Retinal pigment epithelial cell (primary cell): ENCODE data around the gene DOK5.
A peak's percentile ranks its signal among the peaks of the same experiment; 100 is the strongest.

Source experiments
- DNase-seq: peaks from one replicate; pipeline ENCODE4 v3.0.0-alpha.2; 2010; ENCODE audit warnings: low read depth
- H3K4me3 ChIP-seq: 2 replicates; pipeline ENCODE4 v1.5.1; 2011; ENCODE audit warnings: mild to moderate bottlenecking, low read length, control low read depth, moderate library complexity
- CTCF ChIP-seq: conservative IDR thresholded peaks from 2 replicates; pipeline ENCODE4 v1.5.1; 2011; ENCODE audit warnings: low read depth, low read length, control low read depth, inconsistent platforms

The DOK5 gene

DNA sequence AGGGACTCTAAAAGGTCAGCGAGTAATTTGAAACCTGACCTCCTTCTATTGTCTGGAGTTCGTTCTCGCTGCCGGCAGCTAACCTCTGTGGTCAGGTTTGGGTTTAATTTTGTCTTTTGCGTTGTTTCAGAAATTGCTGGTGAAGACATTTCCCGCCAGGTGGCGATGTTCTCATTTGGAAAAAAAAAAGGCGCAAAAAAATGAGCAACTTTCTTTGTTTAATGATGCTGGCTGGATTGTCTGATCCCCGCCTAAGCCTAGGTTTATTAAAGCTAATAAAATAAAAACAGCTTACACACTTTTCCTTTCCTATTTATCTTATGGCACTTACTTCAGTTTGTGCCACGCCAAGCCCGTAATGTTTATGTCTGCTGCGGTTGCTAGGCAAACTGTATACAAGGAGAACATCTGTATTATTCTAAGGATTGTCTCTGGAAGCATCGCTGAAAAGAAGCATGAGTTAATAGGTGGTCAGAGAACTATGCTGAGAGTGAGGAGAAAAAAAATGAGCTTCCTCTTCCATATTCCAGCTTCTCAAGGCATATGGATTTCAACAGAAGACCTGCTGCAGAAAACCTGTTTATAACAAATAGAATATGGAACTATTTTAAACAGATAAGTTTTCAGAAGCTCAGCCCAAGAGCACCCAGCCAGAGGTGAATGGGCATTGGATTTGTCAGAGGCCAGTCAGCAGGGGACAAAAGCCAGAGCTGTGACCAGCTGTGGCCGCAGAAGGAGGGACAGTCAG, 205.7 kb downstream of the DOK5 start:
- peak; percentile 3 for DNase-seq
- peak; percentile 70 for TF ChIP-seq CTCF
- H3K4me3 ChIP-seq = no peak overlapping the region

- TF ChIP-seq CTCF = no peak
- DNase-seq = no peak
- H3K4me3 ChIP-seq = no peak overlapping the region
Measured at GRCh38 chr20:54681869-54682268, 206.5 kb downstream of the DOK5 start.

GRCh38 chr20:54688476-54688875, 213.1 kb downstream of the DOK5 start:
- H3K4me3 ChIP-seq = no peak overlapping the region
- no peak for DNase-seq
- TF ChIP-seq CTCF = no peak

DNA sequence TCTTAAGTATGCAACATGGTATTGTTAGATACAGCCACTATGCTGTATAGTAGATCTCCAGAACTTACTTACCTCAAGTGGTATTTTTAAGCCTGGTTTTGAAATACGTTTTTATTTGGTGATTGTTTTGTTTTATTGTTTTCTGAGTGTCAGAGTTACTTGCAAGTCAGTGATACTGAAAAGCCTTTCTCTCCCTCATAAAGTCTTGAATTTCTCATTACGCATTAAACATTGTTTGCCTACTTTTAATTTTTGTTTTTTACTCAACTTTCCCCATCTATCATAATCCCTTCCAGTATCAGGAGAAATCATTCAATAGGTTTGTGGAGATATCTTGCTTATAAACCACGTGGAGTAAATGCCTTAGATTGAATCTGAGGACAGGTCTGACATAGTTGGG, 214.9 kb downstream of the DOK5 start:
- no peak for TF ChIP-seq CTCF
- DNase-seq = no peak
- no peak overlapping the region for H3K4me3 ChIP-seq

- no peak for DNase-seq
- no peak for TF ChIP-seq CTCF
Measured at GRCh38 chr20:54691327-54691726, 215.9 kb downstream of the DOK5 start.

GRCh38 chr20:54692168-54692887, 216.9 kb downstream of the DOK5 start:
- no peak overlapping the region for H3K4me3 ChIP-seq
- no peak for DNase-seq
- TF ChIP-seq CTCF = no peak

More at GRCh38 chr20:54691327-54691726, 215.9 kb downstream of the DOK5 start:
- no peak overlapping the region for H3K4me3 ChIP-seq

DNA sequence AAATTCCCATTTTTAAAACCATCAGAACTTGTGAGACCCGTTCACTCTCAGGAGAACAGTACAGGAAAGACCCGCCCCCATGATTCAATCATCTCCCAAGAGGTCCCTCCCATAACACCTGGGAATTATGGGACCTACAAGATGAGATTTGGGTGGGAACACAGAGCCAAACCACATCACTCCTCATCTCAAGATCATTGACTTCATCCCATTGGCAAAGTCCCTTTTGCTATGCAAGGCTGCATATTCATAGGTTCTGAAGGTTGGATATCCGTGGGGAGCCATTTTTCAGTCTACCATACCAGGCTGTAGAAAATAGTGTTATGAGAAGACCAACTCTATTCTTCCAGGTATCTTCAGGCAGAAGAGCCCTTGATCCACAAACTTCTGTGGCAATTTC, 219.1 kb downstream of the DOK5 start:
- H3K4me3 ChIP-seq = no peak overlapping the region
- TF ChIP-seq CTCF = no peak
- no peak for DNase-seq
